SK-N-MC (cell line): ENCODE results near the gene LRCOL1.

Experiments used
- DNase-seq: peaks from one replicate; pipeline ENCODE4 v3.0.0-alpha.2; 2011; ENCODE audit warnings: low read depth, low spot score
- H3K27ac ChIP-seq: fragments of 200-600 bp; sonication (generic); 2 replicates; pipeline ENCODE4 v1.5.1; 2016; ENCODE audit warnings: mixed run types
- H3K36me3 ChIP-seq: fragments of 200-600 bp; sonication (generic); 2 replicates; pipeline ENCODE4 v1.6.1; 2017; ENCODE audit warnings: antibody characterized with exemption, low read length, mixed read lengths; ENCODE audit not compliant: insufficient read depth
- H3K4me3 ChIP-seq: fragments of 200-600 bp; sonication (generic); 2 replicates; pipeline ENCODE4 v1.5.1; 2016
- H3K9ac ChIP-seq: fragments of 200-600 bp; sonication (generic); 2 replicates; pipeline ENCODE4 v1.8.0; 2017; ENCODE audit warnings: mixed run types, mixed read lengths; ENCODE audit not compliant: insufficient read length
- H3K9me3 ChIP-seq: fragments of 200-600 bp; sonication (generic); 2 replicates; pipeline ENCODE4 v1.6.1; 2017; ENCODE audit warnings: low read depth, mild to moderate bottlenecking, antibody characterized with exemption, low read length, moderate library complexity, mixed read lengths
- EZH2 ChIP-seq: fragments of 200-600 bp; sonication (generic); IDR thresholded peaks from one replicate; pipeline ENCODE4 v1.6.1; 2017; ENCODE audit warnings: antibody characterized with exemption
- FOXP2 ChIP-seq: optimal IDR thresholded peaks from 2 replicates; pipeline ENCODE3; 2011; ENCODE audit warnings: mild to moderate bottlenecking, moderate library complexity; ENCODE audit not compliant: insufficient read depth; ENCODE audit errors: extremely low read length, control extremely low read depth
- POLR2AphosphoS5 ChIP-seq: IDR thresholded peaks from 2 replicates; pipeline ENCODE4 v1.6.1; 2012; ENCODE audit warnings: mild to moderate bottlenecking, low read depth, low read length, borderline replicate concordance

LRCOL1 gene

GRCh38 chr12:132617822-132618682, 7.7 kb upstream of the LRCOL1 start:
- Histone ChIP-seq H3K27ac (no peak overlapping the region), H3K4me3 (peak overlapping the region; percentile 68), H3K36me3 (no peaks in the 10 kb centered on the region), H3K9ac (no peak overlapping the region), H3K9me3 (no peaks in the 10 kb centered on the region; the same call in 1 of the 2 replicates)
- no peak for DNase-seq
- TF ChIP-seq FOXP2 (no peak), EZH2 (no peak), POLR2AphosphoS5 (no peak)

- Histone ChIP-seq H3K9me3 (no peaks in the 10 kb centered on the region; the same call in 1 of the 2 replicates), H3K27ac (no peak overlapping the region), H3K4me3 (no peak overlapping the region), H3K36me3 (no peaks in the 10 kb centered on the region), H3K9ac (no peak overlapping the region)
- no peak for TF ChIP-seq POLR2AphosphoS5
- no peak for TF ChIP-seq EZH2
- no peak for TF ChIP-seq FOXP2
- DNase-seq: no peak
These were observed 6.8 kb upstream of the LRCOL1 start for GRCh38 chr12:132617135-132617701.

GRCh38 chr12:132615579-132616038, 5.2 kb upstream of the LRCOL1 start:
- no peak for TF ChIP-seq FOXP2
- TF ChIP-seq POLR2AphosphoS5: no peak
- no peak for TF ChIP-seq EZH2
- no peak overlapping the region for H3K27ac ChIP-seq
- no peak overlapping the region for H3K9ac ChIP-seq
- no peak overlapping the region for H3K4me3 ChIP-seq
- no peak for DNase-seq
- no peaks in the 10 kb centered on the region; the same call in 1 of the 2 replicates for H3K9me3 ChIP-seq
- no peaks in the 10 kb centered on the region for H3K36me3 ChIP-seq

- Histone ChIP-seq H3K9me3 (no peaks in the 10 kb centered on the region; the same call in 1 of the 2 replicates), H3K36me3 (no peaks in the 10 kb centered on the region), H3K27ac (no peak overlapping the region), H3K9ac (no peak overlapping the region), H3K4me3 (no peak overlapping the region)
- TF ChIP-seq FOXP2: no peak
- peak; percentile 40 for DNase-seq
These were observed 4.6 kb upstream of the LRCOL1 start for GRCh38 chr12:132614861-132615578.

GRCh38 chr12:132614029-132614428, 3.6 kb upstream of the LRCOL1 start:
- H3K9me3 ChIP-seq: no peaks in the 10 kb centered on the region; the same call in 1 of the 2 replicates
- no peaks in the 10 kb centered on the region for H3K36me3 ChIP-seq
- no peak overlapping the region for H3K4me3 ChIP-seq
- no peak overlapping the region for H3K9ac ChIP-seq
- TF ChIP-seq EZH2 (no peak), FOXP2 (no peak), POLR2AphosphoS5 (no peak)
- H3K27ac ChIP-seq: no peak overlapping the region
- DNase-seq: no peak

- TF ChIP-seq FOXP2 (no peak), POLR2AphosphoS5 (no peak), EZH2 (no peak)
- Histone ChIP-seq H3K27ac (no peak overlapping the region), H3K4me3 (no peak overlapping the region), H3K9ac (no peak overlapping the region), H3K9me3 (no peaks in the 10 kb centered on the region), H3K36me3 (no peaks in the 10 kb centered on the region)
- no peak for DNase-seq
These were observed 1.2 kb upstream of the LRCOL1 start for GRCh38 chr12:132611620-132612019.

GRCh38 chr12:132610866-132611602, 652 bp upstream of the LRCOL1 start:
- Histone ChIP-seq H3K27ac (no peak overlapping the region), H3K9me3 (no peaks in the 10 kb centered on the region), H3K9ac (no peak overlapping the region), H3K4me3 (no peak overlapping the region), H3K36me3 (no peaks in the 10 kb centered on the region)
- TF ChIP-seq EZH2: no peak
- no peak for TF ChIP-seq POLR2AphosphoS5
- TF ChIP-seq FOXP2: no peak
- no peak for DNase-seq
